Measurements from ENCODE around the gene JAM2. TPM values are rescaled to one million over a fixed set of nuclear protein-coding genes. Genes with fewer than 3 reads are reported as not detected.

The JAM2 gene
- total RNA-seq, 1 experiment from 2014 or later: 1.7 TPM

- CTCF ChIA-PET: no interaction called here
- POLR2A ChIA-PET (ENCODE audit: low non-redundant PET): no interaction called here
- no peak overlapping the region for H3K27ac ChIP-seq (ENCODE audit: low read depth, low read length, poor library complexity, severe bottlenecking)
These were observed 25.5 kb downstream of the JAM2 start for GRCh38 chr21:25664491-25664931.

GRCh38 chr21:25670726-25671125 is 31.7 kb downstream of the JAM2 start:
- DNase-seq (ENCODE audit: low spot score): peak; percentile 45
- CTCF ChIA-PET: no interaction called here
- H3K27me3 ChIP-seq (replicated peaks; ENCODE audit: insufficient read depth, low read depth, low read length, poor library complexity): no peaks in the 10 kb centered on the region
- no peaks in the 10 kb centered on the region for H3K9me3 ChIP-seq (ENCODE audit: low read depth, low read length, poor library complexity, severe bottlenecking)
- no peak overlapping the region for H3K27ac ChIP-seq (ENCODE audit: low read depth, low read length, poor library complexity, severe bottlenecking)
- H3K4me1 ChIP-seq (ENCODE audit: insufficient read depth, low read length, poor library complexity, severe bottlenecking): no peaks in the 10 kb centered on the region
- no TSS peak for BruUV-seq (replicated peaks)
- TF ChIP-seq EZH2 (IDR thresholded peaks at IDR 0.05; ENCODE audit: borderline replicate concordance, low read depth, low read length, poor library complexity, severe bottlenecking) (no peak), CTCF (conservative IDR thresholded peaks at IDR 0.05; ENCODE audit: low read depth, low read length) (no peak)
- POLR2A ChIA-PET (ENCODE audit: low non-redundant PET): no interaction called here
- no peak overlapping the region for H3K4me3 ChIP-seq (ENCODE audit: low read depth, low read length, poor library complexity, severe bottlenecking)
- H3K36me3 ChIP-seq (ENCODE audit: insufficient read depth, low read length, poor library complexity, severe bottlenecking): no peaks in the 10 kb centered on the region
- intact Hi-C loops (cut with micrococcal nuclease; ENCODE audit: unreplicated experiment): no loop called here

More at GRCh38 chr21:25664491-25664931, 25.5 kb downstream of the JAM2 start:
- Histone ChIP-seq H3K4me1 (ENCODE audit: insufficient read depth, low read length, poor library complexity, severe bottlenecking) (peaks cover 13% of the 10 kb centered on the region), H3K27me3 (replicated peaks; ENCODE audit: insufficient read depth, low read depth, low read length, poor library complexity) (no peaks in the 10 kb centered on the region), H3K9me3 (ENCODE audit: low read depth, low read length, poor library complexity, severe bottlenecking) (no peaks in the 10 kb centered on the region), H3K36me3 (ENCODE audit: insufficient read depth, low read length, poor library complexity, severe bottlenecking) (no peaks in the 10 kb centered on the region), H3K4me3 (ENCODE audit: low read depth, low read length, poor library complexity, severe bottlenecking) (no peak overlapping the region)
- TF ChIP-seq CTCF (conservative IDR thresholded peaks at IDR 0.05; ENCODE audit: low read depth, low read length) (no peak), EZH2 (IDR thresholded peaks at IDR 0.05; ENCODE audit: borderline replicate concordance, low read depth, low read length, poor library complexity, severe bottlenecking) (no peak)
- intact Hi-C loops (cut with micrococcal nuclease; ENCODE audit: unreplicated experiment): no loop called here
- no TSS peak for BruUV-seq (replicated peaks)
- peak; percentile 26 for DNase-seq (ENCODE audit: low spot score)

GRCh38 chr21:25676451-25676850 is 37.4 kb downstream of the JAM2 start:
- intact Hi-C loops (cut with micrococcal nuclease; ENCODE audit: unreplicated experiment): no loop called here
- no peak for DNase-seq (ENCODE audit: low spot score)
- Histone ChIP-seq H3K36me3 (ENCODE audit: insufficient read depth, low read length, poor library complexity, severe bottlenecking) (no peaks in the 10 kb centered on the region), H3K27ac (ENCODE audit: low read depth, low read length, poor library complexity, severe bottlenecking) (no peak overlapping the region), H3K9me3 (ENCODE audit: low read depth, low read length, poor library complexity, severe bottlenecking) (no peaks in the 10 kb centered on the region), H3K4me3 (ENCODE audit: low read depth, low read length, poor library complexity, severe bottlenecking) (no peak overlapping the region), H3K4me1 (ENCODE audit: insufficient read depth, low read length, poor library complexity, severe bottlenecking) (no peaks in the 10 kb centered on the region), H3K27me3 (replicated peaks; ENCODE audit: insufficient read depth, low read depth, low read length, poor library complexity) (no peaks in the 10 kb centered on the region)
- BruUV-seq (replicated peaks): no TSS peak
- ChIA-PET POLR2A (ENCODE audit: low non-redundant PET) (no interaction called here), CTCF (no interaction called here)
- no peak for TF ChIP-seq CTCF (conservative IDR thresholded peaks at IDR 0.05; ENCODE audit: low read depth, low read length)
- no peak for TF ChIP-seq EZH2 (IDR thresholded peaks at IDR 0.05; ENCODE audit: borderline replicate concordance, low read depth, low read length, poor library complexity, severe bottlenecking)

All from A673 (cell line).